H1 (cell line): ENCODE data around the gene TMED9. TPM values are rescaled to one million over a fixed set of nuclear protein-coding genes. Genes with fewer than 3 reads are reported as not detected.
A peak's percentile ranks its signal among the peaks of the same experiment; 100 is the strongest.

ENCODE experiments used
- CTCF ChIA-PET: fragments of 300-600 bp; sonication (Branson Sonifier 250); formaldehyde crosslinking; loops from one replicate; lab custom pipeline; 2021; ENCODE audit not compliant: partially characterized antibody; lab: Charles Lee
- POLR2A ChIA-PET: fragments of 300-600 bp; sonication (Branson Sonifier 250); formaldehyde crosslinking; loops from one replicate; lab custom pipeline; 2021; ENCODE audit warnings: inconsistent platforms; ENCODE audit not compliant: partially characterized antibody; lab: Charles Lee
- DNase-seq, 2 experiments: peaks; one replicate each; pipeline versions ENCODE4 v3.0.0 to v3.0.0-alpha.2; 2010 to 2022; ENCODE audit warnings: low spot score in 2 of 2, low read depth in 1 of 2, mixed read lengths in 1 of 2
- FAIRE-seq: peaks from 2 replicates; lab custom pipeline; 2011; peaks lifted over from hg19 to GRCh38; lab: Jason Lieb, UNC
- H2AFZ ChIP-seq: 2 replicates; pipeline ENCODE4 v1.8.1; 2012; ENCODE audit warnings: low read length, inconsistent platforms
- H2AK5ac ChIP-seq: 2 replicates; pipeline ENCODE4 v1.6.1; 2013; ENCODE audit warnings: low read depth, low read length
- H2BK120ac ChIP-seq: replicated peaks from 2 replicates; pipeline ENCODE3; 2013; ENCODE audit warnings: low read depth, low read length, inconsistent platforms
- H2BK12ac ChIP-seq: 2 replicates; pipeline ENCODE4 v1.6.1; 2013; ENCODE audit warnings: low read depth, low read length
- H2BK15ac ChIP-seq: 2 replicates; pipeline ENCODE4 v1.6.1; 2013; ENCODE audit warnings: low read length
- H2BK20ac ChIP-seq: 2 replicates; pipeline ENCODE4 v1.6.1; 2013; ENCODE audit warnings: low read length
- H2BK5ac ChIP-seq: 2 replicates; pipeline ENCODE4 v1.6.1; 2013; ENCODE audit warnings: low read depth, low read length
- H3K14ac ChIP-seq: 2 replicates; pipeline ENCODE4 v1.6.1; 2013; ENCODE audit warnings: inconsistent platforms; ENCODE audit not compliant: insufficient read length
- H3K18ac ChIP-seq: 2 replicates; pipeline ENCODE4 v1.6.1; 2013; ENCODE audit warnings: low read length; ENCODE audit errors: extremely low read depth
- H3K23ac ChIP-seq: 2 replicates; pipeline ENCODE4 v1.6.1; 2013; ENCODE audit warnings: inconsistent platforms; ENCODE audit not compliant: insufficient read length
- H3K23me2 ChIP-seq: 2 replicates; pipeline ENCODE4 v1.6.1; 2013; ENCODE audit warnings: low read depth, low read length
- H3K27ac ChIP-seq: 2 replicates; pipeline ENCODE4 v1.6.1; 2011; ENCODE audit warnings: low read depth, low read length, inconsistent platforms
- H3K27me3 ChIP-seq, 4 experiments: replicated peaks in 1 of 4; 1 replicate in 1 of 4; 2 replicates in 3 of 4; pipeline versions ENCODE4 v1.6.1 to v1.8.1; 2011 to 2013; ENCODE audit warnings: low read length in 3 of 4, mild to moderate bottlenecking in 3 of 4, inconsistent platforms in 2 of 4, mixed read lengths in 2 of 4, moderate library complexity in 1 of 4; ENCODE audit not compliant: control insufficient read depth in 3 of 4, insufficient read depth in 3 of 4; ENCODE audit errors: extremely low read depth in 1 of 4
- H3K36me3 ChIP-seq, 4 experiments: 2 replicates each; pipeline versions ENCODE4 v1.6.1 to v1.8.1; 2011 to 2013; ENCODE audit warnings: mild to moderate bottlenecking in 4 of 4, low read length in 3 of 4, moderate library complexity in 2 of 4, control low read depth in 1 of 4, inconsistent platforms in 1 of 4; ENCODE audit not compliant: insufficient read depth in 4 of 4, control insufficient read depth in 2 of 4
- H3K4ac ChIP-seq: replicated peaks from 2 replicates; pipeline ENCODE3; 2013; ENCODE audit warnings: low read length, low read depth, mixed read lengths, inconsistent platforms; ENCODE audit not compliant: insufficient read length
- H3K4me1 ChIP-seq, 4 experiments: replicated peaks in 1 of 4; 1 replicate in 1 of 4; 2 replicates in 3 of 4; pipeline versions ENCODE4 v1.6.1 to v1.8.1; 2011 to 2013; ENCODE audit warnings: low read length in 3 of 4, inconsistent platforms in 2 of 4, mixed read lengths in 1 of 4; ENCODE audit not compliant: insufficient read depth in 4 of 4, control insufficient read depth in 3 of 4
- H3K4me2 ChIP-seq, 2 experiments: 2 replicates each; pipeline versions ENCODE4 v1.6.1 to v1.8.1; 2011 to 2013; ENCODE audit warnings: low read depth in 2 of 2, low read length in 2 of 2, control low read depth in 1 of 2, inconsistent platforms in 1 of 2, mild to moderate bottlenecking in 1 of 2; ENCODE audit not compliant: insufficient read depth in 1 of 2
- H3K4me3 ChIP-seq, 4 experiments: fragments of 200-600, 300-600 bp in 1 of 4; sonication (generic), shearing (Covaris generic), sonication (Bioruptor Twin) in 1 of 4; 2 replicates each; pipeline versions ENCODE4 v1.5.1 to v1.8.1; 2011 to 2016; ENCODE audit warnings: low read length in 4 of 4, low read depth in 3 of 4, control low read depth in 2 of 4, inconsistent platforms in 2 of 4, mild to moderate bottlenecking in 2 of 4, mixed read lengths in 1 of 4, moderate library complexity in 1 of 4; ENCODE audit not compliant: insufficient read depth in 2 of 4; ENCODE audit errors: extremely low read depth in 1 of 4
- H3K56ac ChIP-seq: replicated peaks from 2 replicates; pipeline ENCODE3; 2013; ENCODE audit warnings: low read depth, mild to moderate bottlenecking, mixed read lengths, low read length, inconsistent platforms; ENCODE audit not compliant: insufficient read length
- H3K79me1 ChIP-seq: 2 replicates; pipeline ENCODE4 v1.6.1; 2013; ENCODE audit warnings: low read depth, low read length, control low read depth
- H3K79me2 ChIP-seq, 2 experiments: 2 replicates each; pipeline versions ENCODE4 v1.6.1 to v1.8.1; 2012 to 2013; ENCODE audit warnings: low read length in 2 of 2, mild to moderate bottlenecking in 2 of 2, inconsistent platforms in 1 of 2; ENCODE audit not compliant: insufficient read depth in 2 of 2, control insufficient read depth in 1 of 2
- H3K9ac ChIP-seq, 4 experiments: replicated peaks in 1 of 4; 1 replicate in 1 of 4; 2 replicates in 3 of 4; pipeline versions ENCODE4 v1.6.1 to v1.8.1; 2011 to 2013; ENCODE audit warnings: low read depth in 3 of 4, low read length in 3 of 4, control low read depth in 2 of 4, mild to moderate bottlenecking in 2 of 4, moderate library complexity in 2 of 4, inconsistent platforms in 1 of 4; ENCODE audit errors: extremely low read depth in 1 of 4
- H3K9me3 ChIP-seq, 2 experiments: 2 replicates each; pipeline versions ENCODE4 v1.6.1 to v1.8.1; 2012 to 2013; ENCODE audit warnings: mild to moderate bottlenecking in 2 of 2, moderate library complexity in 2 of 2, control low read depth in 1 of 2, inconsistent platforms in 1 of 2, low read depth in 1 of 2, low read length in 1 of 2, mixed read lengths in 1 of 2; ENCODE audit not compliant: insufficient read depth in 2 of 2
- H4K20me1 ChIP-seq, 2 experiments: replicated peaks in 1 of 2; 2 replicates each; pipeline versions ENCODE3 to v1.8.1; 2011 to 2013; ENCODE audit warnings: inconsistent platforms in 2 of 2, low read length in 2 of 2, mild to moderate bottlenecking in 1 of 2; ENCODE audit not compliant: insufficient read depth in 2 of 2, control insufficient read depth in 1 of 2
- H4K5ac ChIP-seq: 2 replicates; pipeline ENCODE4 v1.6.1; 2013; ENCODE audit warnings: low read length, low read depth, mixed read lengths, inconsistent platforms; ENCODE audit not compliant: insufficient read length
- H4K8ac ChIP-seq: 2 replicates; pipeline ENCODE4 v1.8.0; 2013; ENCODE audit warnings: mild to moderate bottlenecking, moderate library complexity, low read length, inconsistent platforms; ENCODE audit not compliant: insufficient read depth; ENCODE audit errors: extremely low read depth
- H4K91ac ChIP-seq: replicated peaks from 2 replicates; pipeline ENCODE3; 2013; ENCODE audit warnings: low read length, mixed read lengths, inconsistent platforms; ENCODE audit not compliant: insufficient read length
- EP300 ChIP-seq, 2 experiments: IDR thresholded peaks; 1 replicate in 1 of 2; 2 replicates in 1 of 2; pipeline ENCODE4 v1.6.1; 2011 to 2012; ENCODE audit warnings: low read depth in 2 of 2, low read length in 2 of 2, mild to moderate bottlenecking in 2 of 2, borderline replicate concordance in 1 of 2, inconsistent platforms in 1 of 2, moderate library complexity in 1 of 2
- NANOG ChIP-seq: IDR thresholded peaks from 2 replicates; pipeline ENCODE4 v1.6.1; 2011; ENCODE audit warnings: low read length, low read depth, mild to moderate bottlenecking, inconsistent platforms; ENCODE audit not compliant: insufficient read depth, poor library complexity, severe bottlenecking
- SP2 ChIP-seq: IDR thresholded peaks from 2 replicates; pipeline ENCODE4 v1.6.1; 2012; ENCODE audit warnings: mild to moderate bottlenecking, low read length, inconsistent platforms
- WGBS, 2 experiments: shearing (Covaris generic) in 1 of 2; methylation state at CpG; one replicate each; pipeline versions ENCODE4 v1.1.6 to v1.1.7; 2013 to 2015; ENCODE audit warnings: low lambda C conversion rate in 2 of 2, mixed read lengths in 2 of 2, inconsistent platforms in 1 of 2, low coverage in 1 of 2, missing lambda C conversion rate in 1 of 2; ENCODE audit not compliant: insufficient replicate concordance in 2 of 2, insufficient coverage in 1 of 2, insufficient read length in 1 of 2; ENCODE audit errors: extremely low coverage in 1 of 2, missing lambda C conversion rate in 1 of 2; 5-methylcytosine and 5-hydroxymethylcytosine counted together
- polyA plus RNA-seq, 7 experiments: library from polyadenylated mRNA; depleted of rRNA in 3 of 7; stranded (reverse) in 5 of 7; unstranded in 2 of 7; fragments of >200 nt in 5 of 7; fragments of 200-250 nt in 2 of 7; gene quantifications; 1 replicate in 5 of 7; 2 replicates in 1 of 7; 4 replicates in 1 of 7; pipeline versions ENCODE4 v1.2.1 to v1.2.3, GENCODE V29; 2011 to 2013; ENCODE audit warnings: missing spikeins in 2 of 7, mixed read lengths in 2 of 7
- total RNA-seq: library from RNA; stranded (reverse); fragmentation: NEBNext Ultra II Directional; extraction: Animal tissue kit (Norgen Biotek cat#: 25700); gene quantifications from 2 replicates; pipeline ENCODE4 v1.2.1, GENCODE V29; 2021

The TMED9 gene
- total and polyA plus RNA-seq, 2 of the 8 experiments (the other 6 are each of a cell fraction or from before 2014, with no cell fraction given): 130 to 160 TPM

GRCh38 chr5:177555228-177555627, 36.8 kb upstream of the TMED9 start:
- POLR2A ChIA-PET: interaction anchor here (0.7 to 0.9 kb wide), 5 partner anchors 28 to 74 kb away, joined by 3 to 4 read pairs (median 3); no protein-coding TSS in a partner anchor
- H2BK15ac ChIP-seq: no peak overlapping the region
- H3K9ac ChIP-seq: no peak overlapping the region
- no peak overlapping the region for H3K56ac ChIP-seq
- peaks cover 8 to 14% of the 10 kb centered on the region in 2 experiments for H4K20me1 ChIP-seq
- peaks cover 0 to 18% (median 6%) of the 10 kb centered on the region in 4 experiments; a peak in 3 of 8 replicates for H3K36me3 ChIP-seq
- no peak overlapping the region for H2BK20ac ChIP-seq
- H2AK5ac ChIP-seq: no peak overlapping the region
- no peak overlapping the region for H2BK12ac ChIP-seq
- CTCF ChIA-PET: interaction anchor here (0.7 to 1.9 kb wide), 2 partner anchors 11 to 61 kb away, joined by 3 to 6 read pairs; no protein-coding TSS in a partner anchor
- peaks cover 5% of the 10 kb centered on the region for H3K79me1 ChIP-seq
- no peak overlapping the region for H2AFZ ChIP-seq
- no peaks in the 10 kb centered on the region; a peak in 1 of 4 replicates for H3K9me3 ChIP-seq
- no peak for TF ChIP-seq SP2
- TF ChIP-seq EP300 (IDR thresholded peaks at IDR 0.05; ENCODE audit: borderline replicate concordance in 1 of 2, low read depth in 2 of 2, low read length in 2 of 2): no peak
- TF ChIP-seq NANOG: no peak
- H4K5ac ChIP-seq: no peak overlapping the region
- WGBS, 2 experiments: 100% methylated on average over 2 of the region's 2 CpGs; no CpG with 5 or more reads in 1 of the 2 experiments
- H3K14ac ChIP-seq: no peak overlapping the region
- H4K91ac ChIP-seq: no peak overlapping the region
- no peak overlapping the region for H3K27ac ChIP-seq
- no peak overlapping the region for H3K23ac ChIP-seq
- no peak overlapping the region for H3K18ac ChIP-seq
- DNase-seq: no peak
- H2BK120ac ChIP-seq: no peak overlapping the region
- H3K4ac ChIP-seq: no peak overlapping the region
- no peak overlapping the region for H4K8ac ChIP-seq
- no peaks in the 10 kb centered on the region for H3K27me3 ChIP-seq
- peak overlapping the region in 1 of 2 experiments; percentile 68; a peak in 1 of 4 replicates for H3K4me2 ChIP-seq
- no peak overlapping the region for H3K4me3 ChIP-seq
- H3K23me2 ChIP-seq: peaks cover 6% of the 10 kb centered on the region
- H3K79me2 ChIP-seq: peaks cover 3 to 37% of the 10 kb centered on the region in 2 experiments; a peak in 2 of 4 replicates
- peaks cover 5 to 9% (median 7%) of the 10 kb centered on the region in 4 experiments for H3K4me1 ChIP-seq
- no peak overlapping the region for H2BK5ac ChIP-seq
- FAIRE-seq: no peak
